Activated CD4-positive, alpha-beta T cell treated with anti-CD3 and anti-CD28 coated beads, Interleukin-2, amount 10 ng/mL, durations not matched to agents 24 days and 14 days (primary cell): ENCODE data around the gene NAV3. TPM values are rescaled to one million over a fixed set of nuclear protein-coding genes. Genes with fewer than 3 reads are reported as not detected.
"Not testable (repeated sequence)": the region's sequence is repeated elsewhere in the genome, so short reads cannot be mapped to it uniquely, and the experiment has no call there.

Source experiments
- DNase-seq: peaks from one replicate; pipeline ENCODE4 v3.0.0; 2022
- H3K27ac Mint-ChIP-seq: one replicate; pipeline ENCODE4 v1.8.0; 2022; ENCODE audit warnings: mild to moderate bottlenecking, mixed read lengths
- H3K27me3 Mint-ChIP-seq: one replicate; pipeline ENCODE4 v1.8.0; 2022; ENCODE audit warnings: mixed read lengths
- H3K36me3 Mint-ChIP-seq: one replicate; pipeline ENCODE4 v1.8.0; 2022; ENCODE audit warnings: low read depth, mild to moderate bottlenecking, mixed read lengths
- H3K4me1 Mint-ChIP-seq: one replicate; pipeline ENCODE4 v1.8.0; 2021; ENCODE audit warnings: mixed read lengths
- H3K4me3 Mint-ChIP-seq: one replicate; pipeline ENCODE4 v1.8.0; 2022; ENCODE audit warnings: mild to moderate bottlenecking, moderate library complexity, mixed read lengths
- H3K9me3 Mint-ChIP-seq: one replicate; pipeline ENCODE4 v1.8.0; 2021; ENCODE audit warnings: mixed read lengths
- intact Hi-C: fragments of 100-400 bp; cut with micrococcal nuclease; formaldehyde crosslinking; loops from one replicate; pipeline ENCODE4 v1.15.1; 2023
- total RNA-seq: library from RNA; stranded (reverse); gene quantifications from 2 replicates; pipeline ENCODE4 v1.2.3, GENCODE V29; 2022

NAV3 gene
- total RNA-seq, 1 donor from 2014 or later = not detected

DNA sequence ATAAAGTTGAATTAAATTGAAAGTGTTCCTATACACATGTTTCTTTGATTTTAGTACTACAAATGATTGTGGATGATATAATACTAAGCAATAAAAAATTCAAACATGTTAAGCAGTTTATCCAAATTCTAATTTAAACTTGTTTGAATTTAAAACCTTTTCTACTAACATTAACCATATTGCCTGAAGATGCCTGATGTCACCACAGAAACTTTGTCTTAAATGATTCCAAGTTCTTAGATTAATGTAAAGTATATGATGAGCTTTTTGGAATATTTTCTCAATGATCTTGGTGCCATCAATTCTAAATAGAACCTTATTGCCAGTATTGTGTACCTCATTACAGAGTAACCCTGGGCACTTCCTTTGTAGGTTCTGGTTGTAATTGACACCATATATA lies 259.6 kb downstream of the NAV3 start:
- Mint-ChIP-seq H3K4me1 (no peaks in the 10 kb centered on the region), H3K4me3 (no peak overlapping the region), H3K27ac (no peak overlapping the region), H3K36me3 (no peaks in the 10 kb centered on the region), H3K9me3 (no peaks in the 10 kb centered on the region), H3K27me3 (no peaks in the 10 kb centered on the region)
- intact Hi-C loops = no loop called here
- no peak for DNase-seq

- no peaks in the 10 kb centered on the region for H3K4me1 Mint-ChIP-seq
- H3K27ac Mint-ChIP-seq = no peak overlapping the region
- intact Hi-C loops = no loop called here
- H3K9me3 Mint-ChIP-seq = no peaks in the 10 kb centered on the region
- no peaks in the 10 kb centered on the region for H3K27me3 Mint-ChIP-seq
- H3K36me3 Mint-ChIP-seq = no peaks in the 10 kb centered on the region
- H3K4me3 Mint-ChIP-seq = no peak overlapping the region
- no peak for DNase-seq
These were observed 264.9 kb downstream of the NAV3 start for GRCh38 chr12:78095623-78096022.

DNA sequence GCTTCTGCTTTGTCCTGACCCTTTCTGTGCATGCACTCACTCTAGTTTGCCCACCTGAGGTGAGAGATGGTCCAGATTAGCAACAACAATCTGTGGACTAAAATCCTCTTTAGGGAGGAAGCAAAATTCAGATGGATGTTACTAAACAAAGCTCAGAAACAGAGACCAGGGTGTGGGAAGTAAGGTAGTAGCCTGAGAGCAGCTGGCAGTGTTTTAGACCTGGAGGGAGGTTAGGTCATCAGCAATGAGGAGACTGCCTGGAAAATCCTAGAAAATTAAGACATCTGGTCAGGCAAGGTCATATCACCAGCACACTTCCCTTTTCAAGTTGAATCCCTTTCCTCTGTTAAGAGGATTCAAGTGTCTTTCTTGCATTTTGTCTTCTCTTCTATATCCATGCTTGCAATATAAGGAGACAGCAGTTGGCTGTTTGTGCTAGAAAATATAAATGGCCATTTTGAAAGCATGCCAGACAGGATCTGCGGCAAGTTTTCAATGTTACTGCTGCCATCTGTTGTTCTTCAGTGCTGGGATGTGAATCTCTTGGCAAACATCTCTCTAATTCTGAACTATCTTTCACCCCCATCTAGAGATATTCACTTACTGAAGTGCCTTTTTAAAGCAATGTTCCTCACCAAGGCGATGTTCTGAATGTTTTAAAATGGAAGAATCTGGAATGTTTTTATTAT lies 266.4 kb downstream of the NAV3 start:
- no peak overlapping the region for H3K27ac Mint-ChIP-seq
- no peaks in the 10 kb centered on the region for H3K4me1 Mint-ChIP-seq
- no peak for DNase-seq
- no peaks in the 10 kb centered on the region for H3K9me3 Mint-ChIP-seq
- intact Hi-C loops = no loop called here
- no peaks in the 10 kb centered on the region for H3K36me3 Mint-ChIP-seq
- H3K27me3 Mint-ChIP-seq = no peaks in the 10 kb centered on the region
- H3K4me3 Mint-ChIP-seq = no peak overlapping the region

DNA sequence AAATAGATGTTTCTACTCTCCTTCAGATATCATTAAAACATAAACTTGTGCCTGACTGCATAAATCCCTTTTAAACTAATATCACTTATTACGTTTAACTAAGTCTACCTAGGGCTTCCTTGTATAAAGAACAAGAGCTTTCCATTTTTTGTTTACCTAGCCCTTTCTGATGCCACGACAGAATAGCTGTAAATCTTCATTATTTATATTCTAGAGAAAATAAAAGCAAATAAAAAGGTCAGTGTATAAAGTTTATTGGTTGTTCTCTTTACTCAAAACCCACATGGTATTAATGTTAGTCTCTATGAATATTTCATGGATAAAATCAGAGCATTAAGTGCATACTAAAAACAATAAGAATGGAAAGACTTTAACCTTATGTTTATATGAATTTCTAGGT lies 269.1 kb downstream of the NAV3 start:
- Mint-ChIP-seq H3K4me1 (no peaks in the 10 kb centered on the region), H3K9me3 (no peaks in the 10 kb centered on the region), H3K27me3 (no peaks in the 10 kb centered on the region), H3K36me3 (no peaks in the 10 kb centered on the region), H3K27ac (no peak overlapping the region), H3K4me3 (no peak overlapping the region)
- intact Hi-C loops = no loop called here
- no peak for DNase-seq

GRCh38 chr12:78101113-78101876 lies 270.6 kb downstream of the NAV3 start:
- H3K9me3 Mint-ChIP-seq = no peaks in the 10 kb centered on the region
- DNase-seq = no peak
- no peaks in the 10 kb centered on the region for H3K4me1 Mint-ChIP-seq
- H3K27me3 Mint-ChIP-seq = no peaks in the 10 kb centered on the region
- intact Hi-C loops = no loop called here
- no peak overlapping the region for H3K4me3 Mint-ChIP-seq
- H3K27ac Mint-ChIP-seq = no peak overlapping the region
- H3K36me3 Mint-ChIP-seq = no peaks in the 10 kb centered on the region

- H3K36me3 Mint-ChIP-seq = no peaks in the 10 kb centered on the region
- no peaks in the 10 kb centered on the region for H3K9me3 Mint-ChIP-seq
These were observed 271.4 kb downstream of the NAV3 start for GRCh38 chr12:78101946-78102635.

GRCh38 chr12:78102801-78103200 lies 272.1 kb downstream of the NAV3 start:
- H3K9me3 Mint-ChIP-seq, DNase-seq, intact Hi-C loops, H3K4me1 Mint-ChIP-seq, H3K27ac Mint-ChIP-seq, H3K36me3 Mint-ChIP-seq, H3K4me3 Mint-ChIP-seq, H3K27me3 Mint-ChIP-seq: not testable (repeated sequence)

More at GRCh38 chr12:78101946-78102635, 271.4 kb downstream of the NAV3 start:
- intact Hi-C loops = no loop called here
- Mint-ChIP-seq H3K27me3 (no peaks in the 10 kb centered on the region), H3K4me3 (no peak overlapping the region), H3K4me1 (no peaks in the 10 kb centered on the region), H3K27ac (no peak overlapping the region)
- DNase-seq = no peak

GRCh38 chr12:78115889-78116288 lies 285.2 kb downstream of the NAV3 start:
- Mint-ChIP-seq H3K4me3 (no peak overlapping the region), H3K36me3 (no peaks in the 10 kb centered on the region), H3K4me1 (no peaks in the 10 kb centered on the region), H3K9me3 (peaks cover 16% of the 10 kb centered on the region), H3K27ac (no peak overlapping the region), H3K27me3 (no peaks in the 10 kb centered on the region)
- no peak for DNase-seq
- intact Hi-C loops = no loop called here

- Mint-ChIP-seq H3K27ac (no peak overlapping the region), H3K27me3 (no peaks in the 10 kb centered on the region), H3K9me3 (peaks cover 8% of the 10 kb centered on the region), H3K4me3 (no peak overlapping the region), H3K36me3 (no peaks in the 10 kb centered on the region), H3K4me1 (no peaks in the 10 kb centered on the region)
- no peak for DNase-seq
- intact Hi-C loops = no loop called here
These were observed 287.3 kb downstream of the NAV3 start for GRCh38 chr12:78118036-78118435.

GRCh38 chr12:78118486-78118885 lies 287.8 kb downstream of the NAV3 start:
- no peaks in the 10 kb centered on the region for H3K27me3 Mint-ChIP-seq
- H3K27ac Mint-ChIP-seq = no peak overlapping the region
- H3K9me3 Mint-ChIP-seq = peaks cover 8% of the 10 kb centered on the region
- no peaks in the 10 kb centered on the region for H3K4me1 Mint-ChIP-seq
- H3K36me3 Mint-ChIP-seq = no peaks in the 10 kb centered on the region
- no peak overlapping the region for H3K4me3 Mint-ChIP-seq
- intact Hi-C loops = no loop called here
- DNase-seq = no peak

DNA sequence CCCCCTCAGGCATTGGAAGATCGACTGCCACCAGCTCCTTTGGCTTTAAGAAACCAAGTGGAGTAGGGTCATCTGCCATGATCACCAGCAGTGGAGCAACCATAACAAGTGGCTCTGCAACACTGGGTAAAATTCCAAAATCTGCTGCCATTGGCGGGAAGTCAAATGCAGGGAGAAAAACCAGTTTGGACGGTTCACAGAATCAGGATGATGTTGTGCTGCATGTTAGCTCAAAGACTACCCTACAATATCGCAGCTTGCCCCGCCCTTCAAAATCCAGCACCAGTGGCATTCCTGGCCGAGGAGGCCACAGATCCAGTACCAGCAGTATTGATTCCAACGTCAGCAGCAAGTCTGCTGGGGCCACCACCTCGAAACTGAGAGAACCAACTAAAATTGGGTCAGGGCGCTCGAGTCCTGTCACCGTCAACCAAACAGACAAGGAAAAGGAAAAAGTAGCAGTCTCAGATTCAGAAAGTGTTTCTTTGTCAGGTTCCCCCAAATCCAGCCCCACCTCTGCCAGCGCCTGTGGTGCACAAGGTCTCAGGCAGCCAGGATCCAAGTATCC lies 288.7 kb downstream of the NAV3 start:
- no peaks in the 10 kb centered on the region for H3K27me3 Mint-ChIP-seq
- H3K36me3 Mint-ChIP-seq = no peaks in the 10 kb centered on the region
- no peak overlapping the region for H3K27ac Mint-ChIP-seq
- DNase-seq = no peak
- peaks cover under 1% of the 10 kb centered on the region for H3K9me3 Mint-ChIP-seq
- H3K4me3 Mint-ChIP-seq = no peak overlapping the region
- H3K4me1 Mint-ChIP-seq = no peaks in the 10 kb centered on the region
- intact Hi-C loops = no loop called here

GRCh38 chr12:78120306-78120705 lies 289.6 kb downstream of the NAV3 start:
- no peaks in the 10 kb centered on the region for H3K9me3 Mint-ChIP-seq
- intact Hi-C loops = no loop called here
- no peak overlapping the region for H3K4me3 Mint-ChIP-seq
- H3K27me3 Mint-ChIP-seq = no peaks in the 10 kb centered on the region
- DNase-seq = no peak
- no peak overlapping the region for H3K27ac Mint-ChIP-seq
- H3K4me1 Mint-ChIP-seq = no peaks in the 10 kb centered on the region
- H3K36me3 Mint-ChIP-seq = no peaks in the 10 kb centered on the region

DNA sequence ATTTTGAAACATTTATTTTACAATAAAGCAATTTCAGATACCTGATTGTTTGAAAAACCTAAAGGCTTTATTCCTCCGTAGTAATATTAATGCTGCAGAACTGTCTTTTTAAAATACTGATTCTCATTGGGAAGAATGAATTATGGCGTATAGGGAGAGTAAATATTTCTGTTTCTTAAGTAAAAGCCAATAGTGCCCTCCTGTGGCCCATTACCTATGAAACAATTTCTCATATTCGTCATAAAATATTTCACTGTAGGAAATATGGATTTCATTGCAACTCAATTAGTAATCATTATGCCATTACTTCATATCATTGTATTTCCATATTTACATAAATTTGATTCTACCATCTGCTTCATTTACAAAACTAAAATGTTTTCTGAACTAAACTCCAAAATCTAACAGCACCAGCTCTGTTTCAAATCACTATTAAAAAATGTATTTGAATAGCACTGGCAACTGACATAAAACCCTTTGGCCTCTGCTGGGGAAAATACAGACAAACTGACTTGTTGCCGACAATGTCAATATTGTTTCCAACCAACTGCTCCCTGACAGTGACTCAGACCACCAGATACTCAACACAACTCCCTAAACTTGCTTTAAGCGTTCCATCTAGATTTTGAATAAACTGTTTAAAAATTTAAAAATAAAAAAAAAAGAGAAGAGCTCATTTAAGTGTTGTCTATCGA lies 290.3 kb downstream of the NAV3 start:
- no peaks in the 10 kb centered on the region for H3K36me3 Mint-ChIP-seq

More for the DNA sequence above, 290.3 kb downstream of the NAV3 start:
- Mint-ChIP-seq H3K27me3 (no peaks in the 10 kb centered on the region), H3K4me1 (no peaks in the 10 kb centered on the region), H3K27ac (no peak overlapping the region), H3K9me3 (no peaks in the 10 kb centered on the region), H3K4me3 (no peak overlapping the region)
- intact Hi-C loops = no loop called here
- no peak for DNase-seq
